Left ventricle myocardium superior (tissue), 1 donor: ENCODE data around the gene ZSWIM5. TPM values are rescaled to one million over a fixed set of nuclear protein-coding genes. Genes with fewer than 3 reads are reported as not detected.
"Not testable (repeated sequence)": the region's sequence is repeated elsewhere in the genome, so short reads cannot be mapped to it uniquely, and the experiment has no call there.

Experiments
- ATAC-seq: fragments of 200-7000 bp; cut with Tn5 transposase; one replicate; pipeline ENCODE4 v1.9.1; 2020; ENCODE audit warnings: mild to moderate bottlenecking, moderate library complexity
- DNase-seq: peaks from one replicate; pipeline ENCODE4 v3.0.0-alpha.2; 2020
- intact Hi-C: fragments of 100-400 bp; cut with micrococcal nuclease; formaldehyde crosslinking; loops from one replicate; pipeline ENCODE4 v1.11.0; 2022
- total RNA-seq: library from RNA; stranded (reverse); fragmentation: NEBNext Ultra II Directional; extraction: Animal tissue kit (Norgen Biotek cat#: 25700); gene quantifications from one replicate; pipeline ENCODE4 v1.2.1, GENCODE V29; 2021
- donor health status: DM: no; HTN: yes; CAD: no; lungs with severe emphysema.

Gene ZSWIM5
- total RNA-seq, 1 donor from 2014 or later, result 0.84 TPM

DNA sequence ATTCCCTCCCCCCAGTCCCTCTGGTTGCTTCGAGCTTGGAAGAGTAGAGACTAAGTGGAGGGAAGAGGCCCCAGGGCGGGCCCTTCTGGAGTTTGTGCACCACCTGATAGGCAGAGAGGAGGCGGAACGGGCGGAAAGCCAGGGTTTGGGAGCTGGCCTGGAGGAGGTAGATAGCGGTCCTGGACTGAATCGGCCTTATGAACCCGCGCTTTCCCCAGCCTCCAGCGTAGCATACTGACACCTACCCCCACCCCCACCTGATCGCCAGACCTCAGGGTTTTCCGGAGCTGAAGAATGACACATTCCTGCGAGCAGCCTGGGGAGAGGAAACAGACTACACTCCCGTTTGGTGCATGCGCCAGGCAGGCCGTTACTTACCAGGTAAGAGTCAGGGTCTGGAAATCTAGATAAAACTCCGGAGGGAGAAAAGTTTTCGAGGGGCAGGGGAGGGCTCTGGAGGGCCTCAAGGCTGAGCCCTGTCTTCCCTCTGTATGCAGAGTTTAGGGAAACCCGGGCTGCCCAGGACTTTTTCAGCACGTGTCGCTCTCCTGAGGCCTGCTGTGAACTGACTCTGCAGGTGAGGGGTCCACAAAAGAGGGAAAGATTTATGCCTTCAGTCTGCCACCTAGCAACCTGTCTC lies 193.6 kb downstream of the ZSWIM5 start:
- ATAC-seq (peak; percentile 71), DNase-seq (peak; percentile 89)
- intact Hi-C loops, result loop anchor here (10.0 kb wide), 1 partner anchor 482 kb away; the partner anchor contains the start of gene TESK2

DNA sequence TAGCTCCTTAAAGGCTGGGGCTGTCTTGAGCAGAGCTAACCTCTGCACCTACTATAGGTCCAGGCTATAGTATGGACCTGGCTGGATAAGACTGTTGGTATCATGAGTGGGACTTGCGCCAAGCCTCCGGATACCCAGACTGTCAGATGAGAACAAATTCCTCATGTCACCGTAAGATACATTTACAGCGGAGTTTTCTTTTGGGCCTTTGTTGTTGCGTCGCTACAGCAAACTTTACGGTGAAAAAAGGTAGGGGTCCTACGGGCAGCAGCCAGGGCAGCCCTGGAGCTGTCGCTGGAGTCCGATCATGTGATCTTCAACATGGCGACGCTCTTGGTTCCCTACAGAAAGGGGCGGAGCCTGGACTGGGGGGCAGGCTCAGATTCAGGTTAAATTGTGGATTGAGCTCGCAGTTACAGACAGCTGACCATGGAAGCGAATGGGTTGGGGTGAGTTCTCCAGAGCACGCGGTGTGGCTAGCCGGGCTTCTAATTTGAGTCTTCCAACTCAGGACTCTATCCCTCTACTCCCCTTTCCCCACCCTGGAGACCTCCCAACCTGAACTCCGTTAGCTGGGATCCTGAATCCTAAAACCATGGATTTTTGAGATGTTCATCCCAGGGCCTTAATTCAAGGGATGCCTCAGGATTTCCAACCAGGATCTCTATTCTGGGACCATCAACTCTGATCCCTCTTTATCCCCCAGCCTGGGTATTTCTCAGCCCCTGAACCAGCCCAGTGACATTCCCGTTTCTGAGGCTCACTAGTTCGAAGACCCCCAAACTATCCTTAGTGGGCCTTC lies 194.4 kb downstream of the ZSWIM5 start, which contains the start of gene UROD:
Gene UROD (plus strand): TSS at position 418 of the 802 bp plus-strand sequence. CDS start 12 bp downstream, at position 430.
- peak; percentile 94 for ATAC-seq
- intact Hi-C loops, result loop anchor here (10.0 kb wide), 1 partner anchor 483 kb away; the partner anchor contains the start of gene TESK2
- DNase-seq, result peak; percentile 93

DNA sequence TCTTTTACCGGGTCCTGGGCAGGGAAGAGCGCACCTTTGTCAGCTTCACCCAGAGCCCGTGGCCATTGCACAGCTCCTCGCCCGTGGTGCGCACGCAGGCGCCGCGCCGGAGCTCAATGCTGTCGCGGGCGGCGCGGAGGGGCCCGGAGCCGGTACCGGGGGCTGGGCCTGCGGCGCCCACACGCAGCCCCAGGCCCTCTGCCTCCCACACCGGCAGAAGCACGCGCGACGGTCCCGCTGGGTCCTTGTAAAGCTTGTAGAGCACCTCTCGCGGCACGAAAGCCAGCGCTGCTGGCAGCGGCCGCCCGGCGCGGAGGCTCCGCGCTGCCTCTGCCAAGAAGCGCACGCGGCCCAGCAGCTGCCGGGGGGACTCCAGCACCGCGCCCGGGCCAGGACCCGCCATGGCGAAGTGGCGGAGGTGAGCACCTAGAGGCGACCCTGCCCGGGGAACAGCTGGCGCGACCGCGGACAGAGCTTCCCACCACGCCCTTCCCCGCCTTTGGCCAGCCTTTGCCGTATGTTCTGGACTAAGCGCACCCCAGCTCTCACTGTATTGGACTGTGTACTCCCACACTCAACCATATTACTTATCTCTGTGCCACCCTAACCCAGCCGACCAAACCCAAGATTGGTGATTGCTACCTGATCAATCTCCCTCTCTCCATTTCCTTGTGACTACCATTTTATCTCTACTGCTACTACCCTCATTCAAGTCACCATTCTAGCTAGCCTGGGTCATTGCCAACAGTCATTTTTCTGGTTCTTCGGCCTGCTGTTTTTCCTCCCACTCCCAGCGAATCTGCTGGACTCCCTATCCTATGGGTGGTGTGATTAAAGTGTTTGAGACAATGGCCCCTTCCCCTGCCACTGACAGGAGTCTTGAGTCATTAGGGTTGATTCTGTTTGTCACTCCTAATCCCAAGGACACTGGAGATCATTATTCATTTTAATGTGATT lies 195.3 kb downstream of the ZSWIM5 start, which contains the start of gene HECTD3:
Gene HECTD3 (minus strand): TSS at position 470 of the 957 bp plus-strand sequence. CDS start 67 bp downstream, at position 403.
- DNase-seq, result peak; percentile 86
- peak; percentile 90 for ATAC-seq
- intact Hi-C loops, result loop anchor here (10.0 kb wide), 1 partner anchor 484 kb away; the partner anchor contains the start of gene TESK2

DNA sequence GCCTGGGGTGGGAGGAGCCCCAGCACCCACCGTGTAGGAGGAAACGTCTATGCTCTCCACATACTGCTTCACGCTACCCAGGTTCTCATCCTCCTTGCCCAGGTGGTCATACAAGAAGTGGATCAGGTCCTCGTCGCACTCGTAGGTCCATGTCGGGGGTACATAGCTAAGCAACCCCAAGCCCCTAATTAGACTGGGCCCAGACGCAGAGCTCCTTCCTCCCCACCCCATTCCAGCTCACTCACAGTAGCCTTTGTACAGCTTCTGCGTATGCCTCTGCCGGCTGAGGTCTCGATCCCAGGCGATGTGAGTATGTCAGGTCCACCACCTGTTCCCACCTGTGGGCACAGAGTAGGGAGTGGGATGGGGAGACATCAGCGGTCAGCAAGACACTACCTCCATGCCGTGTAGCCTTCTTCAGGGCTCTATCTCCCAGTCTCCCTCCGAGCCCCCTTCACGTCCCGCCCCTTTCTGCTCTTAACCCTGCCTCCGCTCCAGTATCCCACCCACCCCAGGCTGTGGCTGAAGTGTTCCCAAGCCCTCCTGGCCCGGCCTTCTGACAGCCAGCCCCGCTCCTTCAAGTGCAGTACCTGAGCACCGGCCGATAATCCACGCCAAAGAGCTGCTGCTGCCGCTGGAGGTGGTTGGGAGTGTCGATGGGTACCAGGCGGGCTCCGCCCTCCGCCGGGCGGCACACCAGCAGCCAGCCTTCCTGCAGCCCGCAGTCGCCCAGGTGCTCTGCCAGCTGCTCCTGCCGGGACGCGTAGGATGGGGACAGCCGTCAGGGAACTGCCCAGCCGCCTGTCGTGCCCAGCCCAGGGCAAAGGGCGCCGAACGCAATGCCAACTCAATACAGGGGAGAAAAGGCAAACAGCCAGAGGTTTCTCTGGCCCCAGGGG lies 196.2 kb downstream of the ZSWIM5 start:
- DNase-seq (peak; percentile 47), ATAC-seq (no peak)
- intact Hi-C loops, result loop anchor here (10.0 kb wide), 1 partner anchor 485 kb away; the partner anchor contains the start of gene TESK2

- intact Hi-C loops, result no loop called here
These were observed 197.0 kb downstream of the ZSWIM5 start for GRCh38 chr1:45009296-45009865.

DNA sequence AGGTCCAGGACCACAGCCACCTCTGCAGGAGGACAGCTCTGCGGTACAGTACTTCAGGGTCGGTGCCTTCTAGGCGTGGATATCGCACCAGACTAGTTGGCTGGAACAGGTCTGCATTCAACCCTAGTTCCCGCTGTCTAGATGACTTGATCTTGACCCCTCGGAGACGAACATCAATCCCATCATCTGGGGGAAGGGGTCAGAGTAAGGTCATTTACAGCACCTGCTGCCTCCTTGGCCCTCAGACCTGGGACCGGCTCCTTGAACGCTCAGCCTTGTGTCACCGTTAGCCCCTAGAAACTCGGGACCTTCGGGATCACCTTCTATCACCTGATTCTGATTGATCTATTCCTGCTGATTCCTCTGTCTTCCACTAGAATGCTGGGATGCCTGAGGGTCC lies 197.9 kb downstream of the ZSWIM5 start:
- intact Hi-C loops, result no loop called here
- ATAC-seq (no peak), DNase-seq (no peak)

More at GRCh38 chr1:45009296-45009865, 197.0 kb downstream of the ZSWIM5 start:
- no peak for ATAC-seq
- DNase-seq, result no peak

- ATAC-seq (no peak), DNase-seq (no peak)
- intact Hi-C loops, result no loop called here
These were observed 198.3 kb downstream of the ZSWIM5 start for GRCh38 chr1:45008076-45008475.

GRCh38 chr1:45007311-45007710 lies 199.1 kb downstream of the ZSWIM5 start:
- intact Hi-C loops, result no loop called here
- DNase-seq (no peak), ATAC-seq (no peak)

GRCh38 chr1:45005761-45006160 lies 200.6 kb downstream of the ZSWIM5 start:
- DNase-seq (no peak), ATAC-seq (no peak)
- intact Hi-C loops, result no loop called here

DNA sequence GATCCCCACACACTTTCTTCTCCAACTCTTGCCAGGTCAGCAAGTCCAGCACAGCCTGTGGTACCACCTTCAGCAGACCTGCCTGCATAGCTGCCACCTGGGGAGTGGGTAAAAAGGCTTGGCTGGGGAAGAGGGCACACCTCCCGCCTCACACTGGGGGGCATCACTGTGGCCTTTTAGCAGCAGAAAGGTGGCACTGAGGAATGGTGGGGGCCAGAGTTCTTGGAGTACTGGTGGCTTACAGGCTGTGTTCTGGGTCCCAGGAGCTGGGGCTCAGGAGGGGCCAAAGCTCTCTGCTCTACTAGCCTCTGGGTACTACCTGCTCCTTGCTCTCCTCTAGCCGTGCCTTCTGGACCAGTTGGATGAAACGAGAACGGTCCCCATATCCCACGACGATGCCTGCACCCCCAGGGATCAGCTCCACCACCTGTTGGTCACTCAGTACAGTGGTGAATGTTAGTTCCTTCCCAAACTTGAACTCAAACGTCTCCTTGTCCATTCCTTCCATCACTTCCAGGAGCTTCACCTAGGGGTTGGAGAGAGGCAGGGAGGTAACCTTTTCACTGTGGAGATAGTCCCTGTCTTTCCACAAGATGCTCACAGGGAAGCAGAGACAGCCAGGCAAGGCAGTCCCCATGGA lies 202.0 kb downstream of the ZSWIM5 start:
- no peak for DNase-seq
- intact Hi-C loops, result no loop called here
- ATAC-seq, result no peak

DNA sequence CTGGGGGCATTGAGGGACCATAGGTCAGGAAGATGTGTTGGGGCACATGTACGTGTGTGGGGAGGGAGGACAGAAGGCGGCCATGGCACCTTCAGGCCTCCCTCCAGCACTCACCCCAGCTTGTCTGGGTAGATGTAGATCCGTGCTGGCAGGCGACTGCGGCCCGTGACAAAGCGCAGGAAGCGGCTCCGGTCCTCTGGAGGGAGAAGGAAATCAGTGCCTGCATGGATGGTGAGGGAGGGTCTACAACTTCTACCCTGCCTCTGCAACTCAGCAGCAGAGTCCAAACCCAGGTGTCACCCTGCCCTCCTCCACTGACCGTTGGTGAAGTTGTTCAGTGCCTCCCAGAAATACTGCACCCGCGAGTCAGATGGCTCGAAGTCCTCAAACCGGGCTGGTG lies 202.7 kb downstream of the ZSWIM5 start:
- DNase-seq, result no peak
- intact Hi-C loops, result no loop called here
- no peak for ATAC-seq

GRCh38 chr1:45002650-45003645 lies 203.5 kb downstream of the ZSWIM5 start:
- DNase-seq, result no peak
- ATAC-seq, result no peak

GRCh38 chr1:45001576-45001975 lies 204.8 kb downstream of the ZSWIM5 start:
- DNase-seq, ATAC-seq, intact Hi-C loops: not testable (repeated sequence)

More at GRCh38 chr1:45002650-45003645, 203.5 kb downstream of the ZSWIM5 start:
- intact Hi-C loops, result no loop called here

- intact Hi-C loops, result no loop called here
- ATAC-seq, result peak; percentile 46
- no peak for DNase-seq
These were observed 205.4 kb downstream of the ZSWIM5 start for GRCh38 chr1:45001011-45001481.

- ATAC-seq (no peak), DNase-seq (no peak)
- intact Hi-C loops, result no loop called here
These were observed 207.2 kb downstream of the ZSWIM5 start for GRCh38 chr1:44999232-44999631.
